Panc1 (cell line): ENCODE measurements around the gene LRRC8B. TPM values are rescaled to one million over a fixed set of nuclear protein-coding genes. Genes with fewer than 3 reads are reported as not detected.

Source experiments
- ATAC-seq: fragments of 200-7000 bp; cut with Tn5 transposase; 2 replicates; pipeline ENCODE4 v1.9.1; 2020; ENCODE audit warnings: mild to moderate bottlenecking, moderate library complexity
- BruUV-seq: library from RNA; stranded (reverse); fragments of 400-500 nt; replicated peaks from 2 replicates; lab custom pipeline; 2021; lab: Mats Ljungman, UMichigan
- CTCF ChIA-PET: fragments of 300-600 bp; sonication (Branson Sonifier 250); formaldehyde crosslinking; loops from one replicate; lab custom pipeline; 2022; ENCODE audit warnings: antibody characterized with exemption; lab: Charles Lee
- POLR2A ChIA-PET: fragments of 300-600 bp; sonication (Branson Sonifier 250); formaldehyde crosslinking; loops from one replicate; lab custom pipeline; 2022; ENCODE audit warnings: antibody characterized with exemption; lab: Charles Lee
- DNase-seq: peaks from one replicate; pipeline ENCODE4 v3.0.0-alpha.2; 2010; ENCODE audit warnings: low read depth, low spot score
- H3K27ac ChIP-seq: 2 replicates; pipeline ENCODE4 v1.5.1; 2011; ENCODE audit warnings: mild to moderate bottlenecking, low read length, inconsistent platforms
- H3K27me3 ChIP-seq: fragments of 200-500 bp; sonication (Bioruptor generic); 2 replicates; pipeline ENCODE4 v1.6.0; 2014; ENCODE audit warnings: low read length, inconsistent platforms; ENCODE audit not compliant: control insufficient read depth, insufficient read depth
- H3K36me3 ChIP-seq: fragments of 200-500 bp; sonication (Bioruptor generic); 2 replicates; pipeline ENCODE4 v1.5.1; 2014; ENCODE audit warnings: inconsistent platforms, mild to moderate bottlenecking, low read length, moderate library complexity; ENCODE audit not compliant: control insufficient read depth, insufficient read depth
- H3K4me1 ChIP-seq: 2 replicates; pipeline ENCODE4 v1.5.1; 2011; ENCODE audit warnings: inconsistent platforms, mild to moderate bottlenecking, low read length, moderate library complexity; ENCODE audit not compliant: control insufficient read depth, insufficient read depth
- H3K4me3 ChIP-seq, 2 experiments: 2 replicates each; pipeline ENCODE4 v1.5.1; 2011 to 2012; ENCODE audit warnings: low read depth in 2 of 2, low read length in 2 of 2, mild to moderate bottlenecking in 2 of 2, inconsistent platforms in 1 of 2, moderate library complexity in 1 of 2
- H3K9me3 ChIP-seq: fragments of 200-500 bp; sonication (Bioruptor generic); 2 replicates; pipeline ENCODE4 v1.5.1; 2014; ENCODE audit warnings: low read depth, mild to moderate bottlenecking, inconsistent platforms, low read length, moderate library complexity; ENCODE audit not compliant: control insufficient read depth, insufficient read depth
- CTCF ChIP-seq: fragments of 450-650 bp; IDR thresholded peaks from 2 replicates; pipeline ENCODE4 v1.5.1; 2017; ENCODE audit warnings: mild to moderate bottlenecking
- POLR2AphosphoS5 ChIP-seq: IDR thresholded peaks from 2 replicates; pipeline ENCODE4 v1.6.1; 2012; ENCODE audit warnings: mild to moderate bottlenecking, low read depth, low read length, moderate library complexity
- REST ChIP-seq, 2 experiments: IDR thresholded peaks; 2 replicates each; pipeline ENCODE4 v1.6.1; 2011 to 2012; ENCODE audit warnings: low read depth in 2 of 2, control low read depth in 1 of 2, low read length in 1 of 2, mild to moderate bottlenecking in 1 of 2, moderate library complexity in 1 of 2; ENCODE audit not compliant: insufficient read depth in 1 of 2
- SIN3A ChIP-seq: IDR thresholded peaks from 2 replicates; pipeline ENCODE4 v1.6.1; 2012; ENCODE audit warnings: low read depth, mild to moderate bottlenecking, low read length, moderate library complexity, borderline replicate concordance; ENCODE audit not compliant: insufficient read depth
- TCF7L2 ChIP-seq: IDR thresholded peaks from 2 replicates; pipeline ENCODE4 v1.6.1; 2011; ENCODE audit warnings: mild to moderate bottlenecking, low read depth, low read length, inconsistent platforms
- in situ Hi-C: cut with HindIII; loops from 2 replicates; pipeline ENCODE4 v1.10.0; 2016; ENCODE audit warnings: low sequenced_read_pairs, low pct_unique_long_range_greater_than_20kb
- intact Hi-C: fragments of 100-400 bp; cut with micrococcal nuclease; formaldehyde crosslinking; loops from one replicate; pipeline ENCODE4 v1.10.0; 2022; ENCODE audit not compliant: unreplicated experiment
- total RNA-seq: library from RNA; stranded (reverse); gene quantifications from one replicate; pipeline ENCODE4 v1.2.1, GENCODE V29; 2021; ENCODE audit not compliant: unreplicated experiment

Gene LRRC8B
- total RNA-seq, 1 experiment from 2014 or later, result 27.3 TPM

GRCh38 chr1:89624314-89624713 is 99.7 kb downstream of the LRRC8B start:
- H3K36me3 ChIP-seq, result no peaks in the 10 kb centered on the region
- intact Hi-C loops, result no loop called here
- no peaks in the 10 kb centered on the region for H3K27me3 ChIP-seq
- no peaks in the 10 kb centered on the region for H3K4me1 ChIP-seq
- ATAC-seq (no peak), DNase-seq (no peak)
- no TSS peak for BruUV-seq
- TF ChIP-seq SIN3A (no peak), REST (IDR thresholded peaks at IDR 0.05; ENCODE audit: insufficient read depth in 1 of 2, low read depth in 2 of 2, low read length in 1 of 2) (no peak), TCF7L2 (no peak), POLR2AphosphoS5 (no peak), CTCF (no peak)
- no peak overlapping the region for H3K4me3 ChIP-seq
- ChIA-PET CTCF (no interaction called here), POLR2A (no interaction called here)
- H3K27ac ChIP-seq, result no peak overlapping the region
- H3K9me3 ChIP-seq, result no peaks in the 10 kb centered on the region
- in situ Hi-C loops, result no loop called here

- Histone ChIP-seq H3K4me3 (no peak overlapping the region), H3K36me3 (no peaks in the 10 kb centered on the region), H3K9me3 (no peaks in the 10 kb centered on the region), H3K27me3 (no peaks in the 10 kb centered on the region), H3K4me1 (no peaks in the 10 kb centered on the region), H3K27ac (no peak overlapping the region)
- DNase-seq (no peak), ATAC-seq (no peak)
- no peak for TF ChIP-seq POLR2AphosphoS5
- no peak for TF ChIP-seq REST (IDR thresholded peaks at IDR 0.05; ENCODE audit: insufficient read depth in 1 of 2, low read depth in 2 of 2, low read length in 1 of 2)
- TF ChIP-seq CTCF, result no peak
- TF ChIP-seq TCF7L2, result no peak
- no peak for TF ChIP-seq SIN3A
- POLR2A ChIA-PET, result interaction anchor here (0.5 kb wide), 1 partner anchor 1900 kb away, joined by 3 read pairs; no protein-coding TSS in a partner anchor
- intact Hi-C loops, result loop anchor here (5.0 kb wide), 1 partner anchor 362 kb away; no protein-coding TSS in a partner anchor
- in situ Hi-C loops, result no loop called here
- BruUV-seq, result no TSS peak
- CTCF ChIA-PET, result interaction anchor here (0.8 kb wide), 1 partner anchor 119 kb away, joined by 3 read pairs; no protein-coding TSS in a partner anchor
These were observed 100.2 kb downstream of the LRRC8B start for GRCh38 chr1:89624715-89625323.
